Stimulated activated CD8-positive, alpha-beta memory T cell treated with anti-CD3 and anti-CD28 coated beads, Interleukin-7, amount 100 ng/mL, for 24 hours (primary cell): ENCODE results near the gene DDX10.

Source experiments
- DNase-seq: peaks from one replicate; pipeline ENCODE4 v3.0.0-alpha.2; 2020; ENCODE audit warnings: low read depth

The DDX10 gene

DNA sequence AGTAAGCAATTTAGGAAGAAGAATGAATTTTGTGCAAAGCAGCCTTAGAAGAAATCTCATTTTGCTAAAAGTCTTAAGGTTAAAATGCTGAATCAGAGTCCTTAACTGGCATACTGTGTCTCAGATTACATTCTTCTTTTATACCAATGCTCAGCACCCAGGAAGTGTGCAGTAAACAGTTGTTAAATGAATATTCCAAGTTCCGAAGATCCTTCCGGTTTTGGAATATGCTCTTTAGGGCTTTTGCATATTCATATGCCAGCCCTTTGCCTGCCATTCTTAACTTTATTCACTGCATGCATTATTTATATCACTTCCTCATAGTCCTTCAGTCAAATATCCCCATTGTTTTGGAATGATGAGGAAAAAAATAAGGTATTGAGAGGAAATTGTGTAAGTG lies 242.0 kb downstream of the DDX10 start:
- no peak for DNase-seq

GRCh38 chr11:108909041-108909440 lies 244.2 kb downstream of the DDX10 start:
- no peak for DNase-seq

DNA sequence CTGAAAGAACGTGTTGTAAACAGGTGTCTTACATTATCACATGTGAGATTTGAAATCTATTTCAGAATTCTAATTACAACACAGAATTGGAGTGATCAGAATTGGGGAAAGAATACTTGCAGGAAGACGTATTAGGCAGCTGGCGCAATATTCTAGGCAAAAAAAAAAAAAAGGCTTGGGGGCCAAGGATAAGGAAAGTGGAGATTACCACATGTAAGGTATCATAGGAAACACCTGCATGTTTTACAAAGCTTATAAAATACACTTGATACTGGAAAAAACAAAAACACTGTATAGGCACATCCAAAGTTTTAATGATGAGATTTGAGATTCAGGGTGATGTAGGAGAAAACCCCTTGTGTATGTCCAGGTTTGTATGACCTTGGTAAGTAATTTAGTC lies 245.1 kb downstream of the DDX10 start:
- no peak for DNase-seq

DNA sequence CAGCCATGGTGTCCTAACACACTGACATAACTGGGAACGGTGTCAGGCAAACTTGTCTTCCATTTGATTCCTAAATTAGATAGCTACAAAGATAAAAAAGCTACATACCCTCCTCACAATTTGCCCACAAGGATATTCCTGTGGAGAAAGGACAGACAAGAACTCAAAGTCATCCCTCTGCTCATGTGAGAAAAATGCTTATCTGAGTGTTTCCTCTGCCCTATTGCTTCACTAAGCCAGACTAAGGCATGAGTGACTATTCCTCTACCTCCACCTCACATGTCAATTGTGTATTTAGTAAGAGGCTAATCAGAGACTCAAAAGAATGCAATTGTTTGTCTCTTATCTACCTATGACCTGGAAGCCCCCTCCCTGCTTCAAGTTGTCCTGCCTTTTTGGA lies 247.7 kb downstream of the DDX10 start:
- DNase-seq, result no peak

- no peak for DNase-seq
Measured at GRCh38 chr11:108913204-108913603, 248.3 kb downstream of the DDX10 start.

- DNase-seq, result no peak
Measured at GRCh38 chr11:108914211-108914610, 249.3 kb downstream of the DDX10 start.

- DNase-seq, result no peak
Measured at GRCh38 chr11:108914981-108915380, 250.1 kb downstream of the DDX10 start.

- no peak for DNase-seq
Measured at GRCh38 chr11:108915666-108916065, 250.8 kb downstream of the DDX10 start.

- no peak for DNase-seq
Measured at GRCh38 chr11:108916290-108916689, 251.4 kb downstream of the DDX10 start.

DNA sequence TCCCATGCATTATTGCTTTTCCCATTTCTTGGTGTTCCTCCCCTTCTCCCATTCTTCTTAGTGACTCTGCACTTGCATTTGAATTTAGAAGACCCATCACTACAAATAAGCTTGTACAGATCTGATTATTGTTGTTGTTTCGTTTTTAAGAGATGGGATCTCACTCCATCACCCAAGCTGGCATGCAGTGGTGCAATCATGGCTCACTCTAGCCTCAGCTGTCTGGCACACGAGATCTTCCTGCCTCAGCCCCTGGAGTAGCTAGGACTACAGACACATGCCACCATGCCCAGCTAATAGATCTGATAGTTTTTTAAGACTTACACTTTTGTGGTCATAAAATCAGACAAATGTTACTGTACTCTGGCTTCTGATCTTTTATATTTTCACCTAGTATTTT lies 252.1 kb downstream of the DDX10 start:
- DNase-seq, result no peak

- DNase-seq, result no peak
Measured at GRCh38 chr11:108921211-108921610, 256.3 kb downstream of the DDX10 start.

GRCh38 chr11:108922241-108922640 lies 257.4 kb downstream of the DDX10 start:
- DNase-seq, result no peak

GRCh38 chr11:108923413-108923812 lies 258.5 kb downstream of the DDX10 start:
- DNase-seq, result no peak

GRCh38 chr11:108926171-108926840 lies 261.4 kb downstream of the DDX10 start:
- no peak for DNase-seq

GRCh38 chr11:108926841-108927577 lies 262.1 kb downstream of the DDX10 start:
- DNase-seq, result no peak

DNA sequence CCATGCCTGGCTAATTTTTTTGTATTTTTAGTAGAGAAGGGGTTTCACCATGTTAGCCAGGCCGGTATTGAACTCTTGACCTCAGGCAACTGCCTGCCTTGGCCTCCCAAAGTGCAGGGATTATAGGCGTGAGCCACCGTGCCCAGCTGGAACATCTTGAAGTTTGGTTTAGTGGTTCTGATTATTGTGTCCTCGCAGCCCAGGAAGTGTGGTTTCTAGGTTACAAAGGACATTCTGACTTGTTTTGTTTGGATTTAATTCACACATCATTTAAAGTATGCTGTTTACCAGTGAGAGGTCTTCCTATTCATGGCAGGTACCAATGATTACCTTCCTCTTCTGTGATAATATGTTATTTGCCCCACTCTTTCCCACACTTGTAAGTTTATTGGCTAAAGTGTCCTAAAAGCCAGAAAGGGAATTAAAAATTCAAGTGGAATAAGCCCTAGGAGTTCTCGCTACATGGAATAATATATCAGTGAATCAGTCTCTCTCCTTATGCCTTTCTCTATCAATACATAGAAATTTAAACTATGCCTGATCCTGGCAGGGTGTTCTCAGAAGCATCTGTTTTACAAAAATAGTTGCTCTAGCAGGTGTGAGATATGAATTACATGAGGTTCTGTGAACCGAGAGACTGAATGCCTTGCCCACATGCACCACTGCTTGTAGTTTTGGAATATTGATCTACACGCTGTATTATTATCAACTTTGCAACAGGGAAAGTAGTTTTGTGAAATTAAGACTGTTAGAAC lies 263.1 kb downstream of the DDX10 start:
- no peak for DNase-seq

DNA sequence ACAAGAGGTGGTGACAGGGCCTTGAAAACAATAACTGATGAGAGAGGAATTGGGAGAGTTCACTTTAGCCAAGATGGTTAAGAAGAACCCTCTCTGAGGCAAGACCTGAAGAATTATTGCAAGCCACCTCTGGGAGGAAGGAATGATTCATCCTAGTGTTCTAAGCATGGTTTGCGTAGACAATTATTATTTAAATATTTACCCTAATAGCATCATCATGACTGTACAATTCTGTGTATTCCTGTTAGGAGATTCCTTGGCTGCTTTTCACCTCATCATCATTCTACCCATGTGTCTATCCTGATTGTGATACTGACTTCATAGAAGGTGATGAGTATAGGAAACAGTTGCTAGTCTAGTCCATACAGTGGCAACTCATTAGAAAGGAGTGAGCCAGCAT lies 264.4 kb downstream of the DDX10 start:
- DNase-seq, result no peak

- no peak for DNase-seq
Measured at GRCh38 chr11:108931168-108931567, 266.3 kb downstream of the DDX10 start.

DNA sequence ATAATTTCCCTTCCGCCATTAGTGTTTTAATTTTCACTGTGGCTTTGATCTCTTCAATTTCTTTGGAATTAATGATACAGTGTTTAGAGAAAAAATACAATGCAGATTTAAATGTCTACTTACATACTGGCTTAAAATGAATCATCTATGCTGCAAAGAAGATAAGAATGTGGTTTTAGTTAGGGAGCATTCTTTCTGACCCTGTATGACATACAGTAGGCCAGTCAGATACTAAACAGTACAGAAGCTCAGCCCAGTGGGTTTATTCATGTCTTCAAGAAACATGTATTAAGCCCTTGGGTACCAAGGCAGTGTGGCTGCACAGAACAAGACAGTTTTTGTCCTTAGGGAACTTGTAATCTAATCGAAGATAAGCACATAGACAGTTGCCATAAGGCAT lies 268.8 kb downstream of the DDX10 start:
- DNase-seq, result no peak

DNA sequence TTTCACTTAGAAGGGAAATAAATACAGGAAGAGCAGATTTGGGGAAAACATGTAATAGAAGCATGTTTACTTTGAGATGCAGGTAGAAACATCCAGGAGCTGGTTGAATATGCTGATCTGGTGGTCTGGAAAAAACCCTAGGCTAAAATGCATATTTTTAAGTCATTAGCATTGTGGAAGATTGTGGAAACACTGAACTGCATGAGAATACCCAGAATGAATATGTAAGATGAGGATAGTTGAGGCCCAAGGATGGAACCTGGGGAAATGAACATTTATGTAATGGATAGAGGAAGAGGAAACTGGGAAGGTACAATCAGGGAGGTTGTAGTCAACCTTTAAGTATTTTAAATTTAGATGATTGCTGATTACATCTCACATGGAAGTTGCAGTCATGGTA lies 269.4 kb downstream of the DDX10 start:
- no peak for DNase-seq

GRCh38 chr11:108934696-108935095 lies 269.8 kb downstream of the DDX10 start:
- no peak for DNase-seq

- DNase-seq, result no peak
Measured at GRCh38 chr11:108937746-108938145, 272.9 kb downstream of the DDX10 start.

- DNase-seq, result no peak
Measured at GRCh38 chr11:108938604-108939003, 273.7 kb downstream of the DDX10 start.
